ENCODE results near the gene PVR.

PVR gene

DNA sequence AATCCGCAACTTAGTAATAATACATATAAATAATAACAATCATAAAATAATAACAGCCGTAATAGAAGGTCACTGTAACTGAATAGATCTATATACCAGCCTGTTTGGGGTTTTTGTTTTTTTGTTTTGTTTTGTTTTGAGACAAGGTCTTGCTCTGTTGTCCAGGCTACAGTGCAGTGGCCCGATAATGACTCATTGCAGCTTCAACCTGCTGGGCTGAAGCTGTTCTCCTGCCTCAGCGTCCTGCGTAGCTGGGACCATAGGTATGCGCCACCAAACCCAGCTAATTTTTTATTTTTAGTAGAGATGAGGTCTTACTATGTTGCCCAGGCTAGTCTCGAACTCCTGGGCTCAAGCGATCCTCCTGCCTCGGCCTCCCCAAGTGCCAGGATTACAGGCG, 29.4 kb upstream of the PVR start:
- Histone ChIP-seq H3K9me3 (ENCODE audit: control insufficient read depth, insufficient read depth, low read length) (no peaks in the 10 kb centered on the region), H3K27ac (ENCODE audit: low read depth, low read length) (no peak overlapping the region), H4K20me1 (ENCODE audit: control insufficient read depth, insufficient read depth, low read depth, low read length) (no peaks in the 10 kb centered on the region), H3K36me3 (ENCODE audit: control insufficient read depth, low read length) (no peaks in the 10 kb centered on the region), H3K9me2 (replicated peaks; ENCODE audit: control insufficient read depth, low read length) (no peaks in the 10 kb centered on the region), H3F3A (ENCODE audit: control insufficient read depth, insufficient read depth) (no peaks in the 10 kb centered on the region), H3K79me2 (ENCODE audit: control insufficient read depth, low read length) (no peaks in the 10 kb centered on the region), H3K4me3 (ENCODE audit: low read length) (no peak overlapping the region), H3K4me2 (ENCODE audit: low read length) (no peak overlapping the region), H3K27me3 (ENCODE audit: control insufficient read depth, low read length) (no peaks in the 10 kb centered on the region), H3K4me1 (ENCODE audit: control insufficient read depth, low read length) (no peaks in the 10 kb centered on the region)
- TF ChIP-seq, protein P1, sequence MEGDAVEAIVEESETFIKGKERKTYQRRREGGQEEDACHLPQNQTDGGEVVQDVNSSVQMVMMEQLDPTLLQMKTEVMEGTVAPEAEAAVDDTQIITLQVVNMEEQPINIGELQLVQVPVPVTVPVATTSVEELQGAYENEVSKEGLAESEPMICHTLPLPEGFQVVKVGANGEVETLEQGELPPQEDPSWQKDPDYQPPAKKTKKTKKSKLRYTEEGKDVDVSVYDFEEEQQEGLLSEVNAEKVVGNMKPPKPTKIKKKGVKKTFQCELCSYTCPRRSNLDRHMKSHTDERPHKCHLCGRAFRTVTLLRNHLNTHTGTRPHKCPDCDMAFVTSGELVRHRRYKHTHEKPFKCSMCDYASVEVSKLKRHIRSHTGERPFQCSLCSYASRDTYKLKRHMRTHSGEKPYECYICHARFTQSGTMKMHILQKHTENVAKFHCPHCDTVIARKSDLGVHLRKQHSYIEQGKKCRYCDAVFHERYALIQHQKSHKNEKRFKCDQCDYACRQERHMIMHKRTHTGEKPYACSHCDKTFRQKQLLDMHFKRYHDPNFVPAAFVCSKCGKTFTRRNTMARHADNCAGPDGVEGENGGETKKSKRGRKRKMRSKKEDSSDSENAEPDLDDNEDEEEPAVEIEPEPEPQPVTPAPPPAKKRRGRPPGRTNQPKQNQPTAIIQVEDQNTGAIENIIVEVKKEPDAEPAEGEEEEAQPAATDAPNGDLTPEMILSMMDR (IDR thresholded peaks at IDR 0.05; ENCODE audit: low read depth, low read length, poor library complexity, severe bottlenecking) = no peak
- TF ChIP-seq EZH2phosphoT487 (IDR thresholded peaks at IDR 0.05; ENCODE audit: borderline replicate concordance, low read length) = no peak

DNA sequence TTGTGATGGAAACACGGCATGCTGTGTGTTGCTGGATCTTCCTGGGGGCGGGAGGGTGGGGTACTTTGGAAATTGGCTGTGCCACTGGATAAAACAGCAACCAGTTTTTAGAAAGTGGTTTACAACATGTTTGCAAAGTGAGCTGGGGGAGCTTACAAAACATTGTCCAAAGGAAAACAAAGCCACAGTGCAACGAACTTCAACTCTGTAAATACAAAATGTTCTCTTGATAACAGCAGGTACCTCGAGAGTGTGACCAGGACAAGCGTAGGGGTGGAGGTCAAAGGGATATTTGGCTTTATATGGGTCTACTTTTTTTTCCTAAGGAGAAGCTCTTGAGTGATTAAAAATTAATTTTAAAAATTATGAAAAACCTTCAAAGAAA, 27.9 kb upstream of the PVR start:
- Histone ChIP-seq H3K79me2 (ENCODE audit: control insufficient read depth, low read length) (no peaks in the 10 kb centered on the region), H3K4me1 (ENCODE audit: control insufficient read depth, low read length) (no peaks in the 10 kb centered on the region), H4K20me1 (ENCODE audit: control insufficient read depth, insufficient read depth, low read depth, low read length) (no peaks in the 10 kb centered on the region), H3K4me3 (ENCODE audit: low read length) (no peak overlapping the region), H3K9me3 (ENCODE audit: control insufficient read depth, insufficient read depth, low read length) (no peaks in the 10 kb centered on the region), H3K36me3 (ENCODE audit: control insufficient read depth, low read length) (no peaks in the 10 kb centered on the region), H3K4me2 (ENCODE audit: low read length) (no peak overlapping the region), H3K9me2 (replicated peaks; ENCODE audit: control insufficient read depth, low read length) (no peaks in the 10 kb centered on the region), H3K27ac (ENCODE audit: low read depth, low read length) (no peak overlapping the region), H3K27me3 (ENCODE audit: control insufficient read depth, low read length) (no peaks in the 10 kb centered on the region), H3F3A (ENCODE audit: control insufficient read depth, insufficient read depth) (no peaks in the 10 kb centered on the region)
- TF ChIP-seq, protein P1 (IDR thresholded peaks at IDR 0.05; ENCODE audit: low read depth, low read length, poor library complexity, severe bottlenecking) = no peak
- TF ChIP-seq EZH2phosphoT487 (IDR thresholded peaks at IDR 0.05; ENCODE audit: borderline replicate concordance, low read length) = no peak

DNA sequence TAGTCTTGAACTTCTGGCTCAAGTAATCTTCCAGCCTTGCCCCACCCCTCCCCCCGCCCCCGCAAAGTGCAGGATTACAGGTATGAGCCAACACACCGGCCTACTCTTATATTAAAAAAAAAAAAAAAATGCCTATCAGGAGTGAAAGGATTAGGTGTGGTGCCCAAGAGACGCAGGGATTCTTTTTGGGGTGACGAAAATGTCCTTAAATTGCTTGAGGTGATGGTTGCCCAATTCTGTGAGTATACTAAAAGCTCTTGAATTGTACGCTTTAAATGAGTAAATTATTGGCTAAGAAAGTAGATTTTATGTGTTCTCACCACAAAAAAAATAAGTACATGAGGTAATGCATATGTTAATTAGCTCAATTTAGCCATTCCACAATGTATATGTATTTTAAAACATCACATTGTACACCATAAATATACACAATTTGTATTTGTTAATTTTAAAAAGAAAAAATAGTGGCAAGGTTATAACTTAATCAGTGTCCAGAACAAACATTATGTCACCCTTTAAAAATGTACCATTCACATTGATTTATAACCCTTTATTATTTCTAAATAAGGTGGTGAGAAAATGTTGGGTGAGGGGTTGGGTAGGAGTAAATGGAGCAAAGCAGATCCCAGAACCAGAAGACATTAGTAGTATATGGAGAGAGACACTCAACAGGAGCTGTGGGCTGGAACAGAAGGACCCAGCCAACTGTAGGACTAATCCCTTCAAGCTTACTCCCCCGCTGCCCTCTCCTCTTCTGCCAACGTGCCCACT, 26.4 kb upstream of the PVR start:
- no peaks in the 10 kb centered on the region for H3K9me3 ChIP-seq (ENCODE audit: control insufficient read depth, insufficient read depth, low read length)
- H4K20me1 ChIP-seq (ENCODE audit: control insufficient read depth, insufficient read depth, low read depth, low read length) = no peaks in the 10 kb centered on the region
- H3K36me3 ChIP-seq (ENCODE audit: control insufficient read depth, low read length) = no peaks in the 10 kb centered on the region
- no peaks in the 10 kb centered on the region for H3K79me2 ChIP-seq (ENCODE audit: control insufficient read depth, low read length)
- no peak overlapping the region for H3K27ac ChIP-seq (ENCODE audit: low read depth, low read length)
- no peak overlapping the region for H3K4me2 ChIP-seq (ENCODE audit: low read length)
- H3K4me1 ChIP-seq (ENCODE audit: control insufficient read depth, low read length) = no peaks in the 10 kb centered on the region
- no peaks in the 10 kb centered on the region for H3K9me2 ChIP-seq (replicated peaks; ENCODE audit: control insufficient read depth, low read length)
- H3K4me3 ChIP-seq (ENCODE audit: low read length) = no peak overlapping the region
- no peaks in the 10 kb centered on the region for H3K27me3 ChIP-seq (ENCODE audit: control insufficient read depth, low read length)
- TF ChIP-seq EZH2phosphoT487 (IDR thresholded peaks at IDR 0.05; ENCODE audit: borderline replicate concordance, low read length) = no peak
- no peaks in the 10 kb centered on the region for H3F3A ChIP-seq (ENCODE audit: control insufficient read depth, insufficient read depth)

DNA sequence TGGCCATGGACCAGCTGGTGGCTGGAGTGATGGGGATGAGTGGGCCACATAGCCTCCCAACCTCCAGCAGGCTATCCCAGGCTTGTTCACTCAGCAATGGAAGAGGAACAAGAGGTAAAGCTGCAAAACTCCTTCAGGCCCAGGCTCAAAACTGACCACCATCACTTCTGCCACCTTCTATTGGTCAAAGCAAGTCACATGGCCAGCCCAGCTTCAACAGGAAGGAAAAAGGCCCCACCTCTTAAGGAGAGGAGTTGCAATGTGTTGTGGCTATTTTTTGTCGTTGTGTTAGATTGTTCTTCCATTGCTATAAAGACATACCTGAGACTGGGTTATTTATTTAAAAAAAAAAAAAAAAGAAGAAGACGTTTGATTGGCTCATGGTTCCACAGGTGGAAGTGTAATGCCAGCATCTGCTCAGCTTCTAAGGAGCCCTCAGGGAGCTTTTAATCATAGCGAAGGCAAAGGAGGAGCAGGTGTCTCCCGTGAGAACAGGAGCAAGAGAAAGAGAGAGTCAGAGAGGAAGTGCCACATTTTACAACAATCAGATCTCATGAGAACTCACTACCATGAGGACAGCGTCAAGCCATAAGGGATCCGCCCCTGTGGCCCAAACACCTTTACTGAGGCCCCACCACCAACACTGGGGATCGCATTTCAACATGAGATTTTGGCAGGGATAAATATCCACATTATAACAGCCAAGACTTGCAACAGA, 24.9 kb upstream of the PVR start:
- Histone ChIP-seq H3F3A (ENCODE audit: control insufficient read depth, insufficient read depth) (no peaks in the 10 kb centered on the region), H3K4me2 (ENCODE audit: low read length) (no peak overlapping the region), H3K36me3 (ENCODE audit: control insufficient read depth, low read length) (no peaks in the 10 kb centered on the region), H4K20me1 (ENCODE audit: control insufficient read depth, insufficient read depth, low read depth, low read length) (no peaks in the 10 kb centered on the region), H3K9me3 (ENCODE audit: control insufficient read depth, insufficient read depth, low read length) (no peaks in the 10 kb centered on the region), H3K9me2 (replicated peaks; ENCODE audit: control insufficient read depth, low read length) (no peaks in the 10 kb centered on the region), H3K4me1 (ENCODE audit: control insufficient read depth, low read length) (no peaks in the 10 kb centered on the region), H3K27me3 (ENCODE audit: control insufficient read depth, low read length) (no peaks in the 10 kb centered on the region), H3K27ac (ENCODE audit: low read depth, low read length) (no peak overlapping the region), H3K4me3 (ENCODE audit: low read length) (no peak overlapping the region), H3K79me2 (ENCODE audit: control insufficient read depth, low read length) (no peaks in the 10 kb centered on the region)
- TF ChIP-seq EZH2phosphoT487 (IDR thresholded peaks at IDR 0.05; ENCODE audit: borderline replicate concordance, low read length) = no peak
- TF ChIP-seq, protein P1 (IDR thresholded peaks at IDR 0.05; ENCODE audit: low read depth, low read length, poor library complexity, severe bottlenecking) = no peak

Data from DOHH2 (cell line).